OCI-LY1 (cell line): Measurements from ENCODE around the gene ADGRG1.

Source experiments
- H2AFZ ChIP-seq: fragments of 200-600 bp; sonication (generic), shearing (Covaris generic); 2 replicates; pipeline ENCODE4 v1.6.0; 2014; ENCODE audit warnings: antibody characterized with exemption, mild to moderate bottlenecking, low read length
- H3F3A ChIP-seq: fragments of 200-600 bp; sonication (generic), shearing (Covaris generic); 2 replicates; pipeline ENCODE4 v1.6.0; 2014; ENCODE audit warnings: mild to moderate bottlenecking, antibody characterized with exemption, low read length, moderate library complexity; ENCODE audit not compliant: insufficient read depth
- H3K27ac ChIP-seq: fragments of 200-600 bp; sonication (generic); 2 replicates; pipeline ENCODE4 v1.5.1; 2014; ENCODE audit warnings: low read length, mixed run types, mild to moderate bottlenecking, low read depth; ENCODE audit not compliant: poor library complexity, severe bottlenecking
- H3K27me3 ChIP-seq: fragments of 200-600 bp; sonication (generic); 2 replicates; pipeline ENCODE4 v1.6.0; 2014; ENCODE audit warnings: antibody characterized with exemption, mild to moderate bottlenecking, low read length, moderate library complexity; ENCODE audit not compliant: insufficient read depth
- H3K36me3 ChIP-seq: fragments of 200-600 bp; sonication (generic); 2 replicates; pipeline ENCODE4 v1.6.1; 2014; ENCODE audit warnings: mild to moderate bottlenecking, antibody characterized with exemption, low read length, moderate library complexity, mixed read lengths; ENCODE audit not compliant: insufficient read depth
- H3K4me1 ChIP-seq: fragments of 200-600 bp; sonication (generic); 2 replicates; pipeline ENCODE4 v1.5.1; 2014; ENCODE audit warnings: mild to moderate bottlenecking, low read length, moderate library complexity; ENCODE audit not compliant: insufficient read depth, severe bottlenecking
- H3K4me2 ChIP-seq: fragments of 200-600 bp; sonication (generic), shearing (Covaris generic); 2 replicates; pipeline ENCODE4 v1.6.1; 2014; ENCODE audit warnings: low read length
- H3K4me3 ChIP-seq: fragments of 200-600 bp; sonication (generic); 2 replicates; pipeline ENCODE4 v1.5.1; 2014; ENCODE audit warnings: low read length, low read depth, mild to moderate bottlenecking, mixed read lengths; ENCODE audit not compliant: poor library complexity, severe bottlenecking
- H3K79me2 ChIP-seq: fragments of 200-600 bp; shearing (Covaris generic); 2 replicates; pipeline ENCODE4 v1.6.1; 2016; ENCODE audit warnings: mixed run types, low read length, mixed read lengths; ENCODE audit not compliant: insufficient read depth
- H3K9ac ChIP-seq: fragments of 200-600 bp; sonication (generic), shearing (Covaris generic); 2 replicates; pipeline ENCODE4 v1.6.1; 2014; ENCODE audit warnings: mild to moderate bottlenecking, low read length, mixed read lengths
- H3K9me2 ChIP-seq: fragments of 200-600 bp; sonication (generic), shearing (Covaris generic); 2 replicates; pipeline ENCODE4 v1.6.1; 2014; ENCODE audit warnings: low read depth, mild to moderate bottlenecking, low read length, mixed read lengths
- H3K9me3 ChIP-seq: fragments of 200-600 bp; shearing (Covaris generic); 2 replicates; pipeline ENCODE4 v1.6.1; 2014; ENCODE audit warnings: low read length, mixed read lengths
- H4K20me1 ChIP-seq: fragments of 200-600 bp; sonication (generic), shearing (Covaris generic); 2 replicates; pipeline ENCODE4 v1.6.0; 2016; ENCODE audit warnings: mild to moderate bottlenecking, low read length; ENCODE audit not compliant: insufficient read depth
- CTCF ChIP-seq: fragments of 200-600 bp; sonication (generic), shearing (Covaris generic); IDR thresholded peaks from 2 replicates; pipeline ENCODE4 v1.5.1; 2017; ENCODE audit warnings: mild to moderate bottlenecking, antibody characterized with exemption, low read length, moderate library complexity, mixed read lengths
- EZH2 ChIP-seq: fragments of 200-600 bp; sonication (generic), shearing (Covaris generic); IDR thresholded peaks from 2 replicates; pipeline ENCODE4 v1.8.0; 2017; ENCODE audit warnings: borderline replicate concordance, mixed run types, mild to moderate bottlenecking, antibody characterized with exemption, low read length, moderate library complexity, mixed read lengths

ADGRG1 gene

GRCh38 chr16:57606147-57606846 lies 22.1 kb upstream of the ADGRG1 start:
- H3K36me3 ChIP-seq, result no peaks in the 10 kb centered on the region
- no peaks in the 10 kb centered on the region for H3F3A ChIP-seq
- H3K4me1 ChIP-seq, result peaks cover 8% of the 10 kb centered on the region
- H3K4me2 ChIP-seq, result no peak overlapping the region
- H3K79me2 ChIP-seq, result no peaks in the 10 kb centered on the region
- peaks cover 9% of the 10 kb centered on the region; the same call in 1 of the 2 replicates for H3K27me3 ChIP-seq
- no peak overlapping the region for H3K27ac ChIP-seq
- no peak overlapping the region for H3K9ac ChIP-seq
- H3K4me3 ChIP-seq, result no peak overlapping the region
- no peaks in the 10 kb centered on the region for H4K20me1 ChIP-seq
- H3K9me3 ChIP-seq, result no peaks in the 10 kb centered on the region
- no peaks in the 10 kb centered on the region for H3K9me2 ChIP-seq
- TF ChIP-seq CTCF, result no peak
- TF ChIP-seq EZH2, result no peak
- no peak overlapping the region for H2AFZ ChIP-seq

DNA sequence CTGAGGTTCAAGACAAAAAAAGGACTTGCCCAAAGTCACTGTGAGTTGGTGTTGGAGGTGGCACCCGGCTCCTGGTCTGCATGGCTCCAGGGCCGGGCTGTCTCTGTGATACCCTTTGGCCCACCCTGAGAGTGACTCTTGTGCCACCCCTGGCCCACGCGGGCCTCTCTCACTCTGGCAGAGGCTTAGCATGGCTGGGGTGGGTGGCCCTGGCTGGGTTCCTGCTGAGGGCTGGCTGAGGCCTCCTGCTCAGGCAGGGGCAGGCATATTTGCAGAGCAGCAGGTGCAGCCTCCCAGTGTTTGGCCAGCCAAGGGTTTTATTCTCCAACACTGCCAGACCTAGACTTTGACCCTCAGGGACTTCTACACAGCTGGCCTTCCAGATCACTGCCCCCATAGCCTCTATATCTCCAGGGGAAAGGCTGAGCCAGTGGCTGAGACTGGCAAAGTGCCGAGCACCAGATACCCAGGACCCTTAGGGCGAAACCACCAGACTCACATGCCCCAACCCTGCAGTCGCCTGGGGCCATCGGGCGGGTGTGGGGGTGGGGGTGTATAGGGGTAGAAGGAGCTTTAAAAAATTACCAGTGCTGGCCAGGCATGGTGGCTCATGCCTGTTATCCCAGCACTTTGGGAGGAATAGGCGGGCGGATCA lies 21.5 kb upstream of the ADGRG1 start:
- TF ChIP-seq CTCF, result no peak
- no peak for TF ChIP-seq EZH2
- H3K9ac ChIP-seq, result no peak overlapping the region
- H3K27me3 ChIP-seq, result peaks cover 9% of the 10 kb centered on the region; the same call in 1 of the 2 replicates
- H3K4me3 ChIP-seq, result no peak overlapping the region
- no peaks in the 10 kb centered on the region for H3K9me2 ChIP-seq
- H2AFZ ChIP-seq, result no peak overlapping the region
- H3F3A ChIP-seq, result no peaks in the 10 kb centered on the region
- H3K36me3 ChIP-seq, result no peaks in the 10 kb centered on the region
- H3K4me1 ChIP-seq, result peaks cover 8% of the 10 kb centered on the region
- H4K20me1 ChIP-seq, result no peaks in the 10 kb centered on the region
- no peak overlapping the region for H3K27ac ChIP-seq
- no peak overlapping the region for H3K4me2 ChIP-seq
- H3K9me3 ChIP-seq, result no peaks in the 10 kb centered on the region
- H3K79me2 ChIP-seq, result no peaks in the 10 kb centered on the region

DNA sequence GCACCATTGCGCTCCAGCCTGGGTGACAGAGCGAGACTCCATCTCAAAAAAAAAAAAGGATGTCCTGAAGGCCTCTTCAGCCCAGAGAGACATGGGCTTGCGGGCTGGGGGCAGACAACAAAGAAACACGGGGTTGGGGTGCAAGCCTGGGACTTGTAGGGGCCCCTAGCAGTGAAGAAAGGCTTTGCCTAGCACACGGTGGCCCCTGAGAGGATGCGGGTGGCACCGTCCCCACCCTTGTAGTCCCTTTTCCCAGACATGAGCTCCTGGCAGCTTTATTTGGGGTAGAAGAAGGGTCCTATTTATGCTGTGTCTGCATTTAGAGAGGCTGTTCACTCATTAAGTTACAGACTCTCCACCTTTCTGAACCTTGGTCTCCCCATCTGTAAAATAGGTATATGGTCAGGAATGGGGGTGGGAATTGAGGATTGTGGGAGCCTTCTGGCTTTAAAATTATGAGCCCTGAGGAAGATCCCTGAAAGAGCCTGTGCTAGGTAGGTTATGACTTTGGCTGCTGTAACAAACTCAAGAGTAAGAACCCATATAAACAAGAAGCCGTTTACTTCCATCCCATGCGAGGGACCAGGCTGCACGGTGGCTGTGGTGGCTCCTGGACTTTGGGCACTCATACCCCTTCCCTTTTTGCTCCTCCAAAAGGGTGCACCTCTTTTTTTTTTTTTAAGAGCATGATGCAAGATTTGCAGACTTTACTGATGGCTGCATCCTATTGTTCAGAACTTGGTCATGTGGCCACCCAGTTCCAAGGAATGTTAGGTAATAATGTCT lies 20.6 kb upstream of the ADGRG1 start:
- no peak overlapping the region for H3K27ac ChIP-seq
- no peaks in the 10 kb centered on the region for H3F3A ChIP-seq
- TF ChIP-seq CTCF (no peak), EZH2 (no peak)
- H3K9ac ChIP-seq, result no peak overlapping the region
- no peaks in the 10 kb centered on the region for H4K20me1 ChIP-seq
- H2AFZ ChIP-seq, result no peak overlapping the region
- H3K9me3 ChIP-seq, result no peaks in the 10 kb centered on the region
- peaks cover 9% of the 10 kb centered on the region; the same call in 1 of the 2 replicates for H3K27me3 ChIP-seq
- H3K36me3 ChIP-seq, result no peaks in the 10 kb centered on the region
- no peaks in the 10 kb centered on the region for H3K79me2 ChIP-seq
- H3K4me3 ChIP-seq, result no peak overlapping the region
- no peaks in the 10 kb centered on the region for H3K9me2 ChIP-seq
- H3K4me2 ChIP-seq, result no peak overlapping the region
- peaks cover 8% of the 10 kb centered on the region for H3K4me1 ChIP-seq
